ENCODE measurements around the gene TMEM62.

DNA sequence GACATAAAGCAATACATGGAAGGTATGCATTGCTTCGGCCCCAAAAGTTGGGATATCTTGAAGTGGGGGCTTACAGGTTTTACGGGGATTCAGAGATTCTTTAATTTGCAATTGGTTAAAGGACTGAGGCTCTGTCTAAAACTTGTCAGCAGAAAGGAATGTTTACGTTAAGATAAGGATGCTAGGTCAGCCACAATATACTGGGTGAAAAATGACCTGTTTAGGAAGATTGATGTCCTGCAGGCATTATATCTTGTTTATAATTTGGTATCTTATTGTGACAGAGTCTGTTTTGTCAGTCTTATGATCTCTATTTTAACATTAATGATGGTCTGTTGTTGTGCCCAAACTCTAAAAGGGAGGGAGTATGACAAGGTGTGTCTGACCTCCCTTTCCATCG lies 36.5 kb downstream of the TMEM62 start:
- TF ChIP-seq EZH2 (IDR thresholded peaks at IDR 0.05) (no peak), POLR2AphosphoS5 (IDR thresholded peaks at IDR 0.05; ENCODE audit: borderline replicate concordance, low read depth, low read length) (no peak)
